Panc1 (cell line): ENCODE measurements around the gene EPHA6. TPM values are rescaled to one million over a fixed set of nuclear protein-coding genes. Genes with fewer than 3 reads are reported as not detected.

Source experiments
- ATAC-seq: fragments of 200-7000 bp; cut with Tn5 transposase; 2 replicates; pipeline ENCODE4 v1.9.1; 2020; ENCODE audit warnings: mild to moderate bottlenecking, moderate library complexity
- BruUV-seq: library from RNA; stranded (reverse); fragments of 400-500 nt; replicated peaks from 2 replicates; lab custom pipeline; 2021; lab: Mats Ljungman, UMichigan
- CTCF ChIA-PET: fragments of 300-600 bp; sonication (Branson Sonifier 250); formaldehyde crosslinking; loops from one replicate; lab custom pipeline; 2022; ENCODE audit warnings: antibody characterized with exemption; lab: Charles Lee
- POLR2A ChIA-PET: fragments of 300-600 bp; sonication (Branson Sonifier 250); formaldehyde crosslinking; loops from one replicate; lab custom pipeline; 2022; ENCODE audit warnings: antibody characterized with exemption; lab: Charles Lee
- DNase-seq: peaks from one replicate; pipeline ENCODE4 v3.0.0-alpha.2; 2010; ENCODE audit warnings: low read depth, low spot score
- H3K27ac ChIP-seq: 2 replicates; pipeline ENCODE4 v1.5.1; 2011; ENCODE audit warnings: mild to moderate bottlenecking, low read length, inconsistent platforms
- H3K27me3 ChIP-seq: fragments of 200-500 bp; sonication (Bioruptor generic); 2 replicates; pipeline ENCODE4 v1.6.0; 2014; ENCODE audit warnings: low read length, inconsistent platforms; ENCODE audit not compliant: control insufficient read depth, insufficient read depth
- H3K36me3 ChIP-seq: fragments of 200-500 bp; sonication (Bioruptor generic); 2 replicates; pipeline ENCODE4 v1.5.1; 2014; ENCODE audit warnings: inconsistent platforms, mild to moderate bottlenecking, low read length, moderate library complexity; ENCODE audit not compliant: control insufficient read depth, insufficient read depth
- H3K4me1 ChIP-seq: 2 replicates; pipeline ENCODE4 v1.5.1; 2011; ENCODE audit warnings: inconsistent platforms, mild to moderate bottlenecking, low read length, moderate library complexity; ENCODE audit not compliant: control insufficient read depth, insufficient read depth
- H3K4me3 ChIP-seq, 2 experiments: 2 replicates each; pipeline ENCODE4 v1.5.1; 2011 to 2012; ENCODE audit warnings: low read depth in 2 of 2, low read length in 2 of 2, mild to moderate bottlenecking in 2 of 2, inconsistent platforms in 1 of 2, moderate library complexity in 1 of 2
- H3K9me3 ChIP-seq: fragments of 200-500 bp; sonication (Bioruptor generic); 2 replicates; pipeline ENCODE4 v1.5.1; 2014; ENCODE audit warnings: low read depth, mild to moderate bottlenecking, inconsistent platforms, low read length, moderate library complexity; ENCODE audit not compliant: control insufficient read depth, insufficient read depth
- POLR2AphosphoS5 ChIP-seq: IDR thresholded peaks from 2 replicates; pipeline ENCODE4 v1.6.1; 2012; ENCODE audit warnings: mild to moderate bottlenecking, low read depth, low read length, moderate library complexity
- SIN3A ChIP-seq: IDR thresholded peaks from 2 replicates; pipeline ENCODE4 v1.6.1; 2012; ENCODE audit warnings: low read depth, mild to moderate bottlenecking, low read length, moderate library complexity, borderline replicate concordance; ENCODE audit not compliant: insufficient read depth
- TCF7L2 ChIP-seq: IDR thresholded peaks from 2 replicates; pipeline ENCODE4 v1.6.1; 2011; ENCODE audit warnings: mild to moderate bottlenecking, low read depth, low read length, inconsistent platforms
- in situ Hi-C: cut with HindIII; loops from 2 replicates; pipeline ENCODE4 v1.10.0; 2016; ENCODE audit warnings: low sequenced_read_pairs, low pct_unique_long_range_greater_than_20kb
- intact Hi-C: fragments of 100-400 bp; cut with micrococcal nuclease; formaldehyde crosslinking; loops from one replicate; pipeline ENCODE4 v1.10.0; 2022; ENCODE audit not compliant: unreplicated experiment
- total RNA-seq: library from RNA; stranded (reverse); gene quantifications from one replicate; pipeline ENCODE4 v1.2.1, GENCODE V29; 2021; ENCODE audit not compliant: unreplicated experiment
- TF ChIP-seq, protein P1 (sequence below): fragments of 450-650 bp; IDR thresholded peaks from 2 replicates; pipeline ENCODE4 v1.5.1; 2017; ENCODE audit warnings: mild to moderate bottlenecking
- TF ChIP-seq, protein P2 (sequence below), 2 experiments: IDR thresholded peaks; 2 replicates each; pipeline ENCODE4 v1.6.1; 2011 to 2012; ENCODE audit warnings: low read depth in 2 of 2, control low read depth in 1 of 2, low read length in 1 of 2, mild to moderate bottlenecking in 1 of 2, moderate library complexity in 1 of 2; ENCODE audit not compliant: insufficient read depth in 1 of 2

The EPHA6 gene
- total RNA-seq, 1 experiment from 2014 or later: 0.57 TPM

DNA sequence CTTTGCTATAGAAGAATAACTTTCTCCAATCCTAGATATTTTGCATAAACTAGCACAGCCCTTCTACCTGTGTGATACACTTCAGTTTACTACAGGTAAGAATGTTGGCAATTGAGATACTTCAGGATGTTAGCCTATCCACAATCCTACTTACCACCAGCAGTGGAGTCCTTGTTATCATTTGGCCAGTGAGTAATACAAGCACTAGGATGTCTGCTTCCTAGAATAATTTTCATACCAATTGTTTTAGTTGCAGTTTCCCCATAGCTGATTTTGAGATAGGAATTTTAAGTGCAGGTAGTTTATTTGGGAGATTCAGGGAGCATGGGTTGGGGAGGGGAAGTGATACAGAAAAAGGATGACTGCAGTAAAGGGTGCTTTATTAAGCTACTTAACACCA lies 147.2 kb downstream of the EPHA6 start:
- no peaks in the 10 kb centered on the region for H3K4me1 ChIP-seq
- TF ChIP-seq, protein P1, sequence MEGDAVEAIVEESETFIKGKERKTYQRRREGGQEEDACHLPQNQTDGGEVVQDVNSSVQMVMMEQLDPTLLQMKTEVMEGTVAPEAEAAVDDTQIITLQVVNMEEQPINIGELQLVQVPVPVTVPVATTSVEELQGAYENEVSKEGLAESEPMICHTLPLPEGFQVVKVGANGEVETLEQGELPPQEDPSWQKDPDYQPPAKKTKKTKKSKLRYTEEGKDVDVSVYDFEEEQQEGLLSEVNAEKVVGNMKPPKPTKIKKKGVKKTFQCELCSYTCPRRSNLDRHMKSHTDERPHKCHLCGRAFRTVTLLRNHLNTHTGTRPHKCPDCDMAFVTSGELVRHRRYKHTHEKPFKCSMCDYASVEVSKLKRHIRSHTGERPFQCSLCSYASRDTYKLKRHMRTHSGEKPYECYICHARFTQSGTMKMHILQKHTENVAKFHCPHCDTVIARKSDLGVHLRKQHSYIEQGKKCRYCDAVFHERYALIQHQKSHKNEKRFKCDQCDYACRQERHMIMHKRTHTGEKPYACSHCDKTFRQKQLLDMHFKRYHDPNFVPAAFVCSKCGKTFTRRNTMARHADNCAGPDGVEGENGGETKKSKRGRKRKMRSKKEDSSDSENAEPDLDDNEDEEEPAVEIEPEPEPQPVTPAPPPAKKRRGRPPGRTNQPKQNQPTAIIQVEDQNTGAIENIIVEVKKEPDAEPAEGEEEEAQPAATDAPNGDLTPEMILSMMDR: no peak
- ChIA-PET POLR2A (no interaction called here), CTCF (no interaction called here)
- H3K27ac ChIP-seq: no peak overlapping the region
- no peaks in the 10 kb centered on the region for H3K36me3 ChIP-seq
- in situ Hi-C loops: no loop called here
- ATAC-seq (no peak), DNase-seq (no peak)
- BruUV-seq: no TSS peak
- intact Hi-C loops: no loop called here
- H3K27me3 ChIP-seq: no peaks in the 10 kb centered on the region
- no peaks in the 10 kb centered on the region for H3K9me3 ChIP-seq
- H3K4me3 ChIP-seq: no peak overlapping the region

DNA sequence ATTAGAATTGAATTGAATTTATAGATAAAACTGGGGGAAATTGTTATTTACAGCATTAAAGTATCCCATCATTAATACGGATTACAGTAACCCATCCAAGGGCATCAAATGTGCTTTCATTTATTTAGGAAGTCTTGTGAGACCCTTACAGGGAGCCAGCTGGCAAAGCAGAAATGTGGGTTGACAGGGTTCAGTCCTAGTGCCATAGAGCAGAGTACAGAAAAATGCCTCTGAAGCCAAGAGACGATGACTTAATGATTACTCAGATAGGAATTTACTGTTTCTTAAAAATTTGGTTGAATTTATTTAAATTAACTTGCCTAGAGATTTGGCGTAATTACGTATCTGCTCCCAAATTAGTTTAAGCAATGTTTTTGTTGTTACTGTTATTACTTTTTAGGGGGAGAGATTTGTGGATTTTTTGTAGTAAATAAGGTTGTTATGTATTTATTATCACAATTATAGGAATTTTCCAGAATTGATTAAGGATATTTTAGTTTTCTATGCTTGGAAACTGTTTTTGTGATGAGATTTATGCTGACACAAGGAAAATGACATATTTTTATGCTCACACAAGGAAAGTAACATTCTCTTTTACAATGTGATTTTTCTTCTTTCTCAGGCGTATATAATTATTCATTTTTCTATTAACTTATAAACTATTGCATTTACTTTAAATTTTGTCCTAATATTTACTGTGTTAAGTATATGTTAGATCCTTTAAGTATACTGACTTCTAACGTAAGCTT lies 152.0 kb downstream of the EPHA6 start:
- Histone ChIP-seq H3K27ac (no peak overlapping the region), H3K4me3 (no peak overlapping the region), H3K27me3 (no peaks in the 10 kb centered on the region), H3K36me3 (no peaks in the 10 kb centered on the region), H3K9me3 (no peaks in the 10 kb centered on the region), H3K4me1 (no peaks in the 10 kb centered on the region)
- CTCF ChIA-PET: no interaction called here
- ATAC-seq (no peak), DNase-seq (no peak)
- POLR2A ChIA-PET: no interaction called here
- in situ Hi-C loops (no loop called here), intact Hi-C loops (no loop called here)
- TF ChIP-seq TCF7L2 (no peak), POLR2AphosphoS5 (no peak), SIN3A (no peak)
- TF ChIP-seq, protein P1: no peak
- BruUV-seq: no TSS peak

- POLR2A ChIA-PET: no interaction called here
- intact Hi-C loops: no loop called here
- CTCF ChIA-PET: no interaction called here
- Histone ChIP-seq H3K27me3 (no peaks in the 10 kb centered on the region), H3K9me3 (no peaks in the 10 kb centered on the region), H3K27ac (no peak overlapping the region), H3K36me3 (no peaks in the 10 kb centered on the region), H3K4me1 (no peaks in the 10 kb centered on the region), H3K4me3 (no peak overlapping the region)
- no peak for ATAC-seq
- TF ChIP-seq SIN3A (no peak), POLR2AphosphoS5 (no peak), TCF7L2 (no peak)
- TF ChIP-seq, protein P2, sequence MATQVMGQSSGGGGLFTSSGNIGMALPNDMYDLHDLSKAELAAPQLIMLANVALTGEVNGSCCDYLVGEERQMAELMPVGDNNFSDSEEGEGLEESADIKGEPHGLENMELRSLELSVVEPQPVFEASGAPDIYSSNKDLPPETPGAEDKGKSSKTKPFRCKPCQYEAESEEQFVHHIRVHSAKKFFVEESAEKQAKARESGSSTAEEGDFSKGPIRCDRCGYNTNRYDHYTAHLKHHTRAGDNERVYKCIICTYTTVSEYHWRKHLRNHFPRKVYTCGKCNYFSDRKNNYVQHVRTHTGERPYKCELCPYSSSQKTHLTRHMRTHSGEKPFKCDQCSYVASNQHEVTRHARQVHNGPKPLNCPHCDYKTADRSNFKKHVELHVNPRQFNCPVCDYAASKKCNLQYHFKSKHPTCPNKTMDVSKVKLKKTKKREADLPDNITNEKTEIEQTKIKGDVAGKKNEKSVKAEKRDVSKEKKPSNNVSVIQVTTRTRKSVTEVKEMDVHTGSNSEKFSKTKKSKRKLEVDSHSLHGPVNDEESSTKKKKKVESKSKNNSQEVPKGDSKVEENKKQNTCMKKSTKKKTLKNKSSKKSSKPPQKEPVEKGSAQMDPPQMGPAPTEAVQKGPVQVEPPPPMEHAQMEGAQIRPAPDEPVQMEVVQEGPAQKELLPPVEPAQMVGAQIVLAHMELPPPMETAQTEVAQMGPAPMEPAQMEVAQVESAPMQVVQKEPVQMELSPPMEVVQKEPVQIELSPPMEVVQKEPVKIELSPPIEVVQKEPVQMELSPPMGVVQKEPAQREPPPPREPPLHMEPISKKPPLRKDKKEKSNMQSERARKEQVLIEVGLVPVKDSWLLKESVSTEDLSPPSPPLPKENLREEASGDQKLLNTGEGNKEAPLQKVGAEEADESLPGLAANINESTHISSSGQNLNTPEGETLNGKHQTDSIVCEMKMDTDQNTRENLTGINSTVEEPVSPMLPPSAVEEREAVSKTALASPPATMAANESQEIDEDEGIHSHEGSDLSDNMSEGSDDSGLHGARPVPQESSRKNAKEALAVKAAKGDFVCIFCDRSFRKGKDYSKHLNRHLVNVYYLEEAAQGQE (IDR thresholded peaks at IDR 0.05; ENCODE audit: insufficient read depth in 1 of 2, low read depth in 2 of 2, low read length in 1 of 2): no peak
- TF ChIP-seq, protein P1: no peak
- in situ Hi-C loops: no loop called here
- no peak for DNase-seq
- BruUV-seq: no TSS peak
Measured at GRCh38 chr3:96970211-96970610, 155.8 kb downstream of the EPHA6 start.
